Measurements from ENCODE around the gene DOCK9. TPM values are rescaled to one million over a fixed set of nuclear protein-coding genes. Genes with fewer than 3 reads are reported as not detected.

DOCK9 gene
- total and polyA plus RNA-seq, 2 donors (not counting 3 experiments of a cell fraction or from before 2014, with no cell fraction given): 147 to 323 TPM

DNA sequence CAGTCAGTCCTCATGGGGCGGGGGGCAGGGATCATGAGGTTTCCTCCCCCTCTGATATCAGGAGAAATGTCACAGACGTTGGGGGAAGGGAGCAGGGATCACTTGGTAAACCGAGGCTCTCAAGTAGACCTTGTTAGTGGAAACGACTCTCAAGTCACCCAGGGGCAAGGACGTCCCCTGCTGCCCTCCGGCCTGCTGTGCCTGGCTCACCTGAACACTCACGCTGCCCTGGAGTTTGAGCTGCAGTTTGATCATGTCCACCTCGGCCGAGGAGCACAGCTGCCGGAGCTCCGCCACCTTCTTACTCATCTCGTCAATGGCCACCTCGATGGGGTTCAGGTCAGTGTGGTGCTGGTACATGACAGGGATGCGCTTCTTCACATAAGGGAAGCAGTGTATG, 177.8 kb downstream of the DOCK9 start:
- H3K9me1 ChIP-seq (replicated peaks; ENCODE audit: control insufficient read depth, extremely low read depth, insufficient read depth, low read length): no peaks in the 10 kb centered on the region
- no peak overlapping the region for H3K27ac ChIP-seq (ENCODE audit: insufficient read depth, low read depth, low read length)
- H3K27me3 ChIP-seq (ENCODE audit: control insufficient read depth in 2 of 2, insufficient read depth in 2 of 2, low read length in 2 of 2): no peaks in the 10 kb centered on the region
- intact Hi-C loops (cut with micrococcal nuclease): no loop called here
- H3K79me2 ChIP-seq (ENCODE audit: control insufficient read depth, insufficient read depth, low read length): no peaks in the 10 kb centered on the region
- H3K9me3 ChIP-seq (replicated peaks; ENCODE audit: control insufficient read depth, insufficient read depth, low read length): no peaks in the 10 kb centered on the region
- DNase-seq (ENCODE audit: low read depth, low spot score) (no peak), FAIRE-seq (no peak)
- no peaks in the 10 kb centered on the region for H4K20me1 ChIP-seq (replicated peaks; ENCODE audit: control insufficient read depth, extremely low read depth, insufficient read depth, low read length)
- dilution Hi-C loops (cut with MboI; ENCODE audit: extremely low pct_ligation_motif_present, low sequenced_read_pairs): no loop called here
- H3K9ac ChIP-seq (replicated peaks; ENCODE audit: extremely low read depth, insufficient read depth, low read length): no peak overlapping the region
- TF ChIP-seq GATA2 (IDR thresholded peaks at IDR 0.05; ENCODE audit: insufficient read depth, insufficient read length, low read depth, low read length): no peak
- TF ChIP-seq, protein P1, sequence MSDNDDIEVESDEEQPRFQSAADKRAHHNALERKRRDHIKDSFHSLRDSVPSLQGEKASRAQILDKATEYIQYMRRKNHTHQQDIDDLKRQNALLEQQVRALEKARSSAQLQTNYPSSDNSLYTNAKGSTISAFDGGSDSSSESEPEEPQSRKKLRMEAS (IDR thresholded peaks at IDR 0.05; ENCODE audit: insufficient read depth, insufficient read length): no peak
- TF ChIP-seq MYC (IDR thresholded peaks at IDR 0.05; ENCODE audit: low read depth, low read length): no peak
- no peak for TF ChIP-seq EZH2 (IDR thresholded peaks at IDR 0.05; ENCODE audit: borderline replicate concordance, low read depth, low read length, severe bottlenecking)
- TF ChIP-seq, protein P2, sequence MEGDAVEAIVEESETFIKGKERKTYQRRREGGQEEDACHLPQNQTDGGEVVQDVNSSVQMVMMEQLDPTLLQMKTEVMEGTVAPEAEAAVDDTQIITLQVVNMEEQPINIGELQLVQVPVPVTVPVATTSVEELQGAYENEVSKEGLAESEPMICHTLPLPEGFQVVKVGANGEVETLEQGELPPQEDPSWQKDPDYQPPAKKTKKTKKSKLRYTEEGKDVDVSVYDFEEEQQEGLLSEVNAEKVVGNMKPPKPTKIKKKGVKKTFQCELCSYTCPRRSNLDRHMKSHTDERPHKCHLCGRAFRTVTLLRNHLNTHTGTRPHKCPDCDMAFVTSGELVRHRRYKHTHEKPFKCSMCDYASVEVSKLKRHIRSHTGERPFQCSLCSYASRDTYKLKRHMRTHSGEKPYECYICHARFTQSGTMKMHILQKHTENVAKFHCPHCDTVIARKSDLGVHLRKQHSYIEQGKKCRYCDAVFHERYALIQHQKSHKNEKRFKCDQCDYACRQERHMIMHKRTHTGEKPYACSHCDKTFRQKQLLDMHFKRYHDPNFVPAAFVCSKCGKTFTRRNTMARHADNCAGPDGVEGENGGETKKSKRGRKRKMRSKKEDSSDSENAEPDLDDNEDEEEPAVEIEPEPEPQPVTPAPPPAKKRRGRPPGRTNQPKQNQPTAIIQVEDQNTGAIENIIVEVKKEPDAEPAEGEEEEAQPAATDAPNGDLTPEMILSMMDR (IDR thresholded peaks at IDR 0.05; ENCODE audit: extremely low read depth in 1 of 2, insufficient read depth in 1 of 2, low read depth in 1 of 2, low read length in 2 of 2): no peak
- TF ChIP-seq JUN (IDR thresholded peaks at IDR 0.05; ENCODE audit: borderline replicate concordance, insufficient read depth, insufficient read length, low read depth): no peak
- TF ChIP-seq POLR2AphosphoS5 (IDR thresholded peaks at IDR 0.05; ENCODE audit: insufficient read depth, low read depth, low read length): no peak
- TF ChIP-seq POLR2A (IDR thresholded peaks at IDR 0.05; ENCODE audit: low read depth, low read length): no peak
- no peak for TF ChIP-seq FOS (IDR thresholded peaks at IDR 0.05; ENCODE audit: borderline replicate concordance, insufficient read depth, low read length)
- CTCF ChIA-PET: interaction anchor here (0.7 to 1.1 kb wide), 2 partner anchors 43 to 127 kb away, joined by 3 read pairs; no protein-coding TSS in a partner anchor
- no peaks in the 10 kb centered on the region for H3K4me1 ChIP-seq (ENCODE audit: control insufficient read depth, extremely low read depth, insufficient read depth, low read length)
- H3K4me3 ChIP-seq (replicated peaks in 1 of 3; ENCODE audit: insufficient read depth in 1 of 3, low read depth in 1 of 3, low read length in 3 of 3): no peak overlapping the region
- H3K36me3 ChIP-seq (ENCODE audit: control insufficient read depth in 2 of 2, extremely low read depth in 1 of 2, insufficient read depth in 2 of 2, low read length in 2 of 2): peaks cover 31 to 53% of the 10 kb centered on the region in 2 experiments
- POLR2A ChIA-PET: no interaction called here
- no peak overlapping the region for H2AFZ ChIP-seq (ENCODE audit: low read depth, low read length)
- no peak overlapping the region for H3K4me2 ChIP-seq (ENCODE audit: insufficient read depth, low read length)
- BruUV-seq (replicated peaks): no TSS peak

Measured in endothelial cell of umbilical vein (primary cell).